A673 (cell line): Measurements from ENCODE around the gene MSH2.

Source experiments
- EZH2 ChIP-seq: fragments of 200-600 bp; sonication (generic); IDR thresholded peaks from 2 replicates; pipeline ENCODE4 v1.6.1; 2017; ENCODE audit warnings: borderline replicate concordance, low read depth, mild to moderate bottlenecking, mixed read lengths, antibody characterized with exemption, low read length; ENCODE audit not compliant: poor library complexity, severe bottlenecking
- TF ChIP-seq, protein P1 (sequence below): fragments of 300-800, 200-600 bp; sonication (generic); conservative IDR thresholded peaks from 2 replicates; pipeline ENCODE4 v1.5.1; 2017; ENCODE audit warnings: low read depth, mild to moderate bottlenecking, antibody characterized with exemption, low read length, moderate library complexity, mixed read lengths

- TF ChIP-seq, protein P1, sequence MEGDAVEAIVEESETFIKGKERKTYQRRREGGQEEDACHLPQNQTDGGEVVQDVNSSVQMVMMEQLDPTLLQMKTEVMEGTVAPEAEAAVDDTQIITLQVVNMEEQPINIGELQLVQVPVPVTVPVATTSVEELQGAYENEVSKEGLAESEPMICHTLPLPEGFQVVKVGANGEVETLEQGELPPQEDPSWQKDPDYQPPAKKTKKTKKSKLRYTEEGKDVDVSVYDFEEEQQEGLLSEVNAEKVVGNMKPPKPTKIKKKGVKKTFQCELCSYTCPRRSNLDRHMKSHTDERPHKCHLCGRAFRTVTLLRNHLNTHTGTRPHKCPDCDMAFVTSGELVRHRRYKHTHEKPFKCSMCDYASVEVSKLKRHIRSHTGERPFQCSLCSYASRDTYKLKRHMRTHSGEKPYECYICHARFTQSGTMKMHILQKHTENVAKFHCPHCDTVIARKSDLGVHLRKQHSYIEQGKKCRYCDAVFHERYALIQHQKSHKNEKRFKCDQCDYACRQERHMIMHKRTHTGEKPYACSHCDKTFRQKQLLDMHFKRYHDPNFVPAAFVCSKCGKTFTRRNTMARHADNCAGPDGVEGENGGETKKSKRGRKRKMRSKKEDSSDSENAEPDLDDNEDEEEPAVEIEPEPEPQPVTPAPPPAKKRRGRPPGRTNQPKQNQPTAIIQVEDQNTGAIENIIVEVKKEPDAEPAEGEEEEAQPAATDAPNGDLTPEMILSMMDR = no peak
- TF ChIP-seq EZH2 = no peak
Measured at GRCh38 chr2:47360927-47361326, 42.0 kb upstream of the MSH2 start.
